AG09319 (cell line): ENCODE data around the gene FRMPD4.

ENCODE experiments used
- DNase-seq: peaks from one replicate; pipeline ENCODE4 v3.0.0-alpha.2; 2010; ENCODE audit warnings: low read depth; ENCODE audit errors: extremely low read depth
- TF ChIP-seq, protein P1 (sequence below): IDR thresholded peaks from 2 replicates; pipeline ENCODE4 v1.5.1; 2011; ENCODE audit warnings: low read depth, mild to moderate bottlenecking, inconsistent platforms, low read length, moderate library complexity

Gene FRMPD4

DNA sequence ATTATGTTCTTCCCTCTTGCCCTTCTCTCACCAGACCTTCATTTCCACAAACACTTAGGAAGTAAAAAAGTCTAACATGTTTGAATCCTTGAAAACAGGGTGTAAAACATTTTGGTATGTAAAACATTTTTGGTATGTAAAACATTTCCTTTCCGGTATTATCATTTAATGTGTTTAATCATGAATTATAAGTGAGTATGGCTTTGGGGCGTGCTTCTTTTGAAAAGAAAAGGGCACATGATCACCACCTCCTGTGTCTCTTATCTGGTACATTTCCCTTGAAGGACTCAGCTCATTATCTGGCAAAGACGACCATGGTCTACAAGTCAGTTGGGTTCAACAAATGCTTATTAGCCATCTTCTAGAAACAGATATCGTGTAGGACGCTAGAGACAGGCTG is 283.6 kb downstream of the FRMPD4 start:
- TF ChIP-seq, protein P1, sequence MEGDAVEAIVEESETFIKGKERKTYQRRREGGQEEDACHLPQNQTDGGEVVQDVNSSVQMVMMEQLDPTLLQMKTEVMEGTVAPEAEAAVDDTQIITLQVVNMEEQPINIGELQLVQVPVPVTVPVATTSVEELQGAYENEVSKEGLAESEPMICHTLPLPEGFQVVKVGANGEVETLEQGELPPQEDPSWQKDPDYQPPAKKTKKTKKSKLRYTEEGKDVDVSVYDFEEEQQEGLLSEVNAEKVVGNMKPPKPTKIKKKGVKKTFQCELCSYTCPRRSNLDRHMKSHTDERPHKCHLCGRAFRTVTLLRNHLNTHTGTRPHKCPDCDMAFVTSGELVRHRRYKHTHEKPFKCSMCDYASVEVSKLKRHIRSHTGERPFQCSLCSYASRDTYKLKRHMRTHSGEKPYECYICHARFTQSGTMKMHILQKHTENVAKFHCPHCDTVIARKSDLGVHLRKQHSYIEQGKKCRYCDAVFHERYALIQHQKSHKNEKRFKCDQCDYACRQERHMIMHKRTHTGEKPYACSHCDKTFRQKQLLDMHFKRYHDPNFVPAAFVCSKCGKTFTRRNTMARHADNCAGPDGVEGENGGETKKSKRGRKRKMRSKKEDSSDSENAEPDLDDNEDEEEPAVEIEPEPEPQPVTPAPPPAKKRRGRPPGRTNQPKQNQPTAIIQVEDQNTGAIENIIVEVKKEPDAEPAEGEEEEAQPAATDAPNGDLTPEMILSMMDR, result no peak

DNA sequence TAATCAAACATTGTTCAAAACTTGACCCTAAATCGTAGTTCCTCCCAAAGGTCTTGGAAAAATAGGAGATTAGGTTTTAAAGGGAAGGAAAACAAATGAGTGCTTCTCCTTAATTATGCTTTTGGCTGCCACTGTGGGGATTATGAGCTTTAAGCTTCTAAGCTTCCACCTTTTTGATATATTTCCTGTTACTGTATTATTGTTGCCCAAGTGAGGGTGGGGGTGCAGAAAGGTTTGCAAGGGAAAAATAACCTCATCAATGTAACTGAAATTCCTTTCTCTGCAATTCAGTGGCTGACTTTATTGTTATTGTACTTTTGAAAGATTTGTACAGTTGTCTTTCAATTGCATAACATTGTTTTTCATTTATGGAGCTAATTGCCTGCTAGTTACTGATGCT is 285.1 kb downstream of the FRMPD4 start:
- TF ChIP-seq, protein P1, result no peak
- DNase-seq, result no peak

More for the DNA sequence above, 283.6 kb downstream of the FRMPD4 start:
- no peak for DNase-seq

DNA sequence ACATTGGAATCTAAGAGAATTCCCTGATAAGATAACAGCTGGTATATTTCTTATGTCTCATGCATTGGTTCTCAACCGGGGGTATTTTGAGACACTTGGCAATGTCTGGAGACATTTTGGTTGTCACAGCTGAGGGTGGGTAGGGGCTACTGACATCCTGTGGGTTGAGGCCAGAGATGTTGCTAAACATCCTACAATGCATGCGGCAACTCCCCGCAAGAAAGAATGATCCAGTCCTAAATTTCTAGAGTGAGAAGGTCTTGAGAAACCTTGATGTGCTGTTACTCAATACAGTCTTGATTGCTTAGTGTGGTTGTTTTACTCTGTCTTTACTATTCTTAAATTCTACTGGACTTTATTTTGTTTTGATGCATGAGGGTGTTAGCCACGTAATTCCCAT is 287.2 kb downstream of the FRMPD4 start:
- no peak for DNase-seq
- TF ChIP-seq, protein P1, result no peak

DNA sequence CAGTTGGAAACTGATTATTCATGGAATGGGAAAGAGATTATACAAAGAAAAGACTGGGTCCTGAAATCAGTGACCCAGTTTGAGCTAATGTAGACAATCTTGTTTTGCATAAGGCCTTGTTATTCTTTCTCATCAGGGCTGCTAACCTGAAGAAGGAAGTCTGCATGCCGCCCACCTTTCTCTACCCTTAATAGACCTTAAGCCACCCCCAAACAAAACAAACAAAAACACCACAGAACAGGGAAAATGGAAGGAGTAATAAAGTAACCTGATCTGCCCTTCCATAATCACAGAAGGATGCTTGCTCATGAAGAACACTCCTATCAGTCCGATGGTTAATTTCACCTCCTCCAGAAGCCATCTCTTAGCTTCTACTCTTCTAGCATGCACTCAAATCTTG is 288.1 kb downstream of the FRMPD4 start:
- no peak for DNase-seq
- TF ChIP-seq, protein P1, result no peak

DNA sequence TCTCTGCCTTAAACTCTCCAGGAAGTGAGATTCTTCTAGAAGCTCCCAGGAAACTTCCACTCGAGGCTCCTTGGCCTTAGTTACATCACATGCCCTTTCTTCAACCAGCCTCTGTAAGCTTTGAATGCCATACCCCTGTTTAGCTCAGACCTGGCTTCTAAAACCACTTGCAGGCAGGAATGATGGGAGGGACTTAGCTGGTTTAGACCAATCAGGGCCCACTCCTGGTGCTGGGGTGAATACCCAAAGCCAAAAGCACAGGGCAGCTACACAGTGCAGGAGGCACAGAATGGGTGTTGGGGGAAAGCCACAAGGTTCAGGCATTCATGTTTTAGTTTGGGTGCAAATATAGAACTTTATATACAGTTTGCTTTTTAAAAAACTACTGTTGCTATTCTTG is 296.2 kb downstream of the FRMPD4 start:
- TF ChIP-seq, protein P1, result no peak
- DNase-seq, result no peak

DNA sequence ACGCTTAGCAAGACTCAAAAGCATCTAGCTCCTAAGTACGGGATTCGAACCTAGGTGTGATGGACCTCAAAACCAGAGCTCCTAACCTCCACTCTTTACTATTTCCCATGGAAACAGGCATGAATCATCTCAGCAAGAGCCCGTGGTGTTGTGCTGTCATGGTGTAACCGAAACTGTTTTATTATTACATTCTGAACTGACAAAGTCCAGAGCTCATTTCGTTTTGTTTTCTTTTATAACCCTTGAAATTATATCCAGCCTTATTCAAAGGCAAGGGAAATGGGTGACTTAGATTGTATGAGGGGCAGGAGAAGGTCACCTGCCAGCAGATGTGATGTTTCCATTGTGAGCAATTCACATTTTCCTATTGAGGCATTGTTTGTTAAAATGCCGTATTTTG is 301.1 kb downstream of the FRMPD4 start:
- TF ChIP-seq, protein P1, result no peak
- DNase-seq, result no peak

DNA sequence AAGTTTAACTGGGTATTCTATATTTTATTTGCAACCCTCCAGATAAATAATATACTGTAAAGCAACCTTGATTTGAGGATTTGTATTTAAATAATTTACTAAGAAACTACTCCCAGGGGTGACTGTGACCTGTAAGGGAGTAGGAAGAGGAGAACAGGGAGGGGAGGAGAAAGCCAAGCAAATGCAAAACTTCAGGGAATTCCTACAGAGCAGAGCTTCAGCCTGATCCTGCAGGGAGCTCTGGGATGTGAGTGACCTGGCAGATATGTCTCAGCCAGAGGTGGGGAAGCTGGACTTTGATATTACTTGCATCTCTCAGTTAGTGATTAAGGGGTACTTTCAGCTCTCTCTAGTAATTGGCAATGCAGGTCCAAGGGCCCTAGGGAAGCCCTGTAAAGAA is 302.0 kb downstream of the FRMPD4 start:
- no peak for DNase-seq
- TF ChIP-seq, protein P1, result no peak
